OCI-M2 (cell line): Measurements from ENCODE around the gene C1GALT1.
"Not testable (repeated sequence)": the region's sequence is repeated elsewhere in the genome, so short reads cannot be mapped to it uniquely, and the experiment has no call there.

Source experiments
- DNase-seq: peaks from one replicate; lab custom pipeline; 2025; ENCODE audit not compliant: unreplicated experiment; lab: John Stamatoyannopoulos, UW

Gene C1GALT1

DNA sequence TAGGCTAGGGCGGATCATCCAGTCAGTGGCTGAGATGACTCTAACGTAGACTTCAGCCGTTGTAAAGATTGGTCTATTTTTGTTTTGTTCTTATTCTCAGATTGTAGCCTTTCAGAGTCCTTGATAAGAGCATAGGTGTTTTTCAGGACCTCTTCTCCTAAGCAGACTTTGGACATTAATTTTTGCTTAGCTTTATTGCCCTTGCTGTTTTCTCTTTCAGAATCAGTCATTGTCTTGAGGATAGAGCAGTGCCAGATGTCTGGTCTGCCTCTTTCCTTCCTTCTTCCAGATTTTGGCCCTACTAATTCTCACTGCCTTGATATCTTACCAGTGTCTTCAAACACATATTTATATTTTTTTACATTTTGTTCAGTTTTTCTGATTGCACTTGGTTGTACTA is 49.5 kb downstream of the C1GALT1 start:
- DNase-seq: no peak

DNA sequence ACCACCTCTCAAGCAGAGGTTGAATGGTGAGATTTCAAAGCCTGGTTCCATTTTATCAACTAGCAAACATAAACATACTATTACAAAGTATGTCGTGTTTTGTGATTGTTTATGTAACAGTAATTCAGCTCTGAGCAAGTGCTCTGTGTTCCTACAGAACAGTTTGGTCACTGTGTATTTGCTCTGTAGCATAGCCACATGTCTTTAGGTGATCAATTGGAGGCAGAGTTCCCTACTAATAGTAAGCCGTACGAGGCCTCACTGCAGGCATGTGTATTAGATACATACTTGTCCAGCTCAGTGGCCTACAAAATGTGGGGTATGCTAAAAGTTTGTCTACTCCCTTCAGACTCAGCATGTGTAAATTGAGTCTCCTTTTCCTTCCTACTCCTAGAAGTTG is 53.0 kb downstream of the C1GALT1 start:
- no peak for DNase-seq

DNA sequence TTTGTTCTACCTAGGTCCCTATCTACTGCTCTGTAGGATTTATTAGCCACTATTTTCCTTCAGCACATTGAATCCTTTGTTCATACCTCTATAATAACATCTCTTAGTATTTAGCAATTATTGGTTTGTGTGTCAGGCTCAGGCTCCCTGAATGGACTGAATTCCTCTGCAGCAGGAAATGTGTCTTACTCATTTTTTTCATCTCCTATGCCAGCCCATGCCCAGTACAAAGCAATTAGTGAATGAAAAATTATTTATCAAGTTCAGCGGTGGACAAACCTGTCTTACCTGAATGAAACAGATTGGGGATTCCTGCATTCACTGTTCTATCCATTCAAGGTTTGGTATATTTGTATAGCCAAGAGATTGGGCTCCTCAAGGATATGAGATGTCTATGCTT is 53.7 kb downstream of the C1GALT1 start:
- no peak for DNase-seq

GRCh38 chr7:7237201-7237977 is 55.0 kb downstream of the C1GALT1 start:
- DNase-seq: no peak

DNA sequence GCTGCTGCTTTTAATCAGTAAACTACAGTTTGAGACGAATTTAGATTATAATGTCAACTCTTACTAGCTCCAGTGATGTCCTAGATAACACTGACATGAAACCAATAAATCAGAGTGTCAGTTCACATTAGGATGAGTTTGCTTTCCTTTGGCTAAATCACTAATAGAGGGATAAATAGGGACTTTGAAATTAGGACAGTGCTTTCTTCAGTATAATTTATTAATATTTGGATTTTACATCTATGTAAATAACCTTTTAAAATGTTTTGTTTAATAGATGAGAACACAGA is 55.6 kb downstream of the C1GALT1 start:
- no peak for DNase-seq

- DNase-seq: no peak
Measured at GRCh38 chr7:7239346-7239745, 57.0 kb downstream of the C1GALT1 start.

DNA sequence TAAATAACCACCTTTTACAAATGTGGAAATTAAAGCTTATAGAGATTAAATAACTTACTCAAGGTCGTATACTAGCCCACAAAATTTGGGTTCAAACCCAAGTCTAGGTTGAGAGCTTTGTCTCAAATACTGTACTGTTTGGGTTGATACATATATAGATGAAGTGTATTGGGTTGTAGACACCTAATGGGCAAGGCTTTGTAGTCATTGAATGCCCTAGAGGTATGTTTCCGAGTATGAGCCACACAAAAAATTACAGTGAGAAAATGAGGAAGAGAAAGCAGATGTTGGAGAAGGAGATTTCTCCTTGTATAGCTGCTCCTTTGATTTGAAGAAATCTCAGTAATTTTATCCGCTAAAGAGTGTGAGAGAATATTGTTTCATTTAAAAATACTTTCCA is 60.6 kb downstream of the C1GALT1 start:
- no peak for DNase-seq

GRCh38 chr7:7245233-7245632 is 62.9 kb downstream of the C1GALT1 start:
- not testable (repeated sequence) for DNase-seq

- no peak for DNase-seq
Measured at GRCh38 chr7:7246223-7246622, 63.9 kb downstream of the C1GALT1 start.

- no peak for DNase-seq
Measured at GRCh38 chr7:7247658-7248057, 65.3 kb downstream of the C1GALT1 start.

- DNase-seq: no peak
Measured at GRCh38 chr7:7249814-7250213, 67.5 kb downstream of the C1GALT1 start.

DNA sequence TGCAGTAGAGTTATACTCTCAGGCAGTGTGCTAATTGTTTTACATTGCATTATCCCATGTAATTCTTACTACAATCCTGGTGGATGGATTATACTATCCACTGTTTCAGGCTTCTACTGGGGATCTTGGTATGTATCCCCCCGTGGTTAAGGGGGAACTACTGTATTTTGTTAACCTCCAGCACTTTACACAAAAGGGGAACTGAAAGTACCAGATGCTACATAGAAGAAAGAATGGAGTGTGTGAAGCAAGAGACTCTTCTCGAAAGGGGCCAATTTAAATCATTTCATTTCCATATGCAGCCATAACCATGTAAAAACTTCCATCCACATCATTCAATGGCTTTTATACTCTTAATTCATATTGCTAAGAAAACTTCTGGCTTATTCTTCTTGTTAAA is 69.4 kb downstream of the C1GALT1 start:
- DNase-seq: no peak

- no peak for DNase-seq
Measured at GRCh38 chr7:7254319-7254718, 72.0 kb downstream of the C1GALT1 start.

- DNase-seq: no peak
Measured at GRCh38 chr7:7254908-7255307, 72.6 kb downstream of the C1GALT1 start.

DNA sequence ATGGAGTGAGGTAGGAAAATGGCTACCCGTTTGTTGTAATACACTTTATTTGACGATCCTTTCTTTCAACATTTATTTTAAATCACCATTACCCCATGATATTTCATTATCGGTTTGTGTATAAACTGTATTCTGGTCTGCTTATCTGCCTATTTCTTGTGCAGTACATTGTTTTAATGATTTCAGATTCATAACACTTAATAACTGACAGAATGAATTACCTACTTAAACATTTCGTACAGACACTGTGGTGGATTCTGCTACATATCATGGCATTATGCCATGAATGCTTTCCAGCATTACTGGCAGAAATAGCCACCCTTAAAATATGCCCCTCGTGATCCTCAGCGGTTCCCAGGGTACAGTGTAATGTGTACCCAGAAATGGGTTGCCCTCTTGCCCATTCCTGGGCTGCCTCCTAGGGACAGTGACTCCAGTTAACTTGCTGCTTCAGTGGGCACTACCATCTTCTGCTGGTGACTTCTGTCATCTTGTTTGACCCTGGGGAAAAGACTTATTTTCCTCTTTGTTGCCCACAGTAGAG is 74.5 kb downstream of the C1GALT1 start:
- no peak for DNase-seq

DNA sequence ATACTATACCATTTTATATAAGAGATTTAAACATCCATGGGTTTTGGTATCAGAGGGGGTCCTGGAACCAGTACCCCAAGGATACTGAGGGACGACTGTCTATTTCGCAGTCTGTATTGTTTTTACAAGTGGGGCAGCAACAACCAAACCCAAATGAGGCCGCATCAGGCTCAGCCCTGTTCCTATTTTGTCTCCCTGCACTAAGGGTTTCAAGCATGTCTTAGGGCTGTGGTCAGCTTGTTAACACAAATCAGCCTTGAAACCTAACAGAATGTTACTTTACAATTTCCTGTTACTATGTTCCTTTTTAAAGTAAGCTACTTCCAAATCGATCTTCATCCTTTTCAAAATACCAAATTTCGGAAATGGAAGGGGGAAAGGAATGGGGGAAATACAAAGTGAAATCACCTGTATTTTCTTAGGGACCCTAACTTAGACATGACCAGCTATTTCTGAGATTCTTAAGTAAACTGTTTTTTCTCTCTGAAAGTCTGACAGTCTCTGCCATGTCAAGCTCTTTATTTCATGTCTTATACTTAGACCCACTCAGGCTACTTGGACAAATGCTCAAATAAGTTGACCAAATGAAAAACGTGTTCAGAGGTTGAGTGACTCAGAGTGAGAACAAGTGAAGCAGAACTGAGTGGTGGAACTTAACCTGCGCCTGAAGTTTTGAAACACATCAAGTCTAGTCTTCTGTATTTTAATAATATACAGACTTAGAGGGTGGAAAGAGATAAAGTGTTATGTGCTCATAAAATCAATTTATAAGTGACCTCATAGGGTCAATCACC is 75.8 kb downstream of the C1GALT1 start:
- DNase-seq: no peak

- DNase-seq: no peak
Measured at GRCh38 chr7:7261863-7262262, 79.5 kb downstream of the C1GALT1 start.

- DNase-seq: no peak
Measured at GRCh38 chr7:7263297-7264230, 81.2 kb downstream of the C1GALT1 start.

- DNase-seq: no peak
Measured at GRCh38 chr7:7264306-7265040, 82.1 kb downstream of the C1GALT1 start.
